ENCODE results near the gene SP140L. TPM values are rescaled to one million over a fixed set of nuclear protein-coding genes. Genes with fewer than 3 reads are reported as not detected.

SP140L gene
- total and polyA plus RNA-seq, 8 donors = 14.7 to 24.9 (median 15.9) TPM

DNA sequence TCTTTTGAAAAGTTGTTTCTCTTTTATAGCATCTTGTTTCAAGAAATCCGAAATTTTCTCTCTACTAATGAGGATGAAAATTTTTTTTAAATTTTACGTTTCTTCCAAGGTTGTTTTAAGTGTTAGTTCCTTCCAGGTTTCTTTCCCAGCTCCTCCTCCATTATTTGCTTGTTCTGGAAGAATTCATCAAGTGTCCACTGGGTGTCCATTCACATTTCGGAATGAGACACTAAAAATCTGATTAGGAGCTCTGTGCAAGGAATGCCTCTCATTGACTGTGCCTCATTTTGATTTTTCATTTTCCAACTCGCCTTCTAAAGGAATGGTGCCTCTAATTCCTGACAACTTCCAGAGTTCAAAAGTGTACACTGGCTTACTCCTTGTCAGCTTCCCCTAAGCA, 95.2 kb downstream of the SP140L start:
- no peak for ATAC-seq
- TF ChIP-seq, protein P1, sequence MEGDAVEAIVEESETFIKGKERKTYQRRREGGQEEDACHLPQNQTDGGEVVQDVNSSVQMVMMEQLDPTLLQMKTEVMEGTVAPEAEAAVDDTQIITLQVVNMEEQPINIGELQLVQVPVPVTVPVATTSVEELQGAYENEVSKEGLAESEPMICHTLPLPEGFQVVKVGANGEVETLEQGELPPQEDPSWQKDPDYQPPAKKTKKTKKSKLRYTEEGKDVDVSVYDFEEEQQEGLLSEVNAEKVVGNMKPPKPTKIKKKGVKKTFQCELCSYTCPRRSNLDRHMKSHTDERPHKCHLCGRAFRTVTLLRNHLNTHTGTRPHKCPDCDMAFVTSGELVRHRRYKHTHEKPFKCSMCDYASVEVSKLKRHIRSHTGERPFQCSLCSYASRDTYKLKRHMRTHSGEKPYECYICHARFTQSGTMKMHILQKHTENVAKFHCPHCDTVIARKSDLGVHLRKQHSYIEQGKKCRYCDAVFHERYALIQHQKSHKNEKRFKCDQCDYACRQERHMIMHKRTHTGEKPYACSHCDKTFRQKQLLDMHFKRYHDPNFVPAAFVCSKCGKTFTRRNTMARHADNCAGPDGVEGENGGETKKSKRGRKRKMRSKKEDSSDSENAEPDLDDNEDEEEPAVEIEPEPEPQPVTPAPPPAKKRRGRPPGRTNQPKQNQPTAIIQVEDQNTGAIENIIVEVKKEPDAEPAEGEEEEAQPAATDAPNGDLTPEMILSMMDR (IDR thresholded peaks at IDR 0.05) = no peak
- intact Hi-C loops (cut with DNase I) = no loop called here
- H3K27me3 ChIP-seq = no peaks in the 10 kb centered on the region
- no peaks in the 10 kb centered on the region for H3K9me3 ChIP-seq
- H3K36me3 ChIP-seq = peaks cover 0 to 16% of the 10 kb centered on the region in 2 donors
- DNase-seq = no peak
- no peak overlapping the region for H3K27ac ChIP-seq
- no peak overlapping the region for H3K4me3 ChIP-seq
- H3K4me1 ChIP-seq = peaks cover 17 to 97% of the 10 kb centered on the region in 2 donors

DNA sequence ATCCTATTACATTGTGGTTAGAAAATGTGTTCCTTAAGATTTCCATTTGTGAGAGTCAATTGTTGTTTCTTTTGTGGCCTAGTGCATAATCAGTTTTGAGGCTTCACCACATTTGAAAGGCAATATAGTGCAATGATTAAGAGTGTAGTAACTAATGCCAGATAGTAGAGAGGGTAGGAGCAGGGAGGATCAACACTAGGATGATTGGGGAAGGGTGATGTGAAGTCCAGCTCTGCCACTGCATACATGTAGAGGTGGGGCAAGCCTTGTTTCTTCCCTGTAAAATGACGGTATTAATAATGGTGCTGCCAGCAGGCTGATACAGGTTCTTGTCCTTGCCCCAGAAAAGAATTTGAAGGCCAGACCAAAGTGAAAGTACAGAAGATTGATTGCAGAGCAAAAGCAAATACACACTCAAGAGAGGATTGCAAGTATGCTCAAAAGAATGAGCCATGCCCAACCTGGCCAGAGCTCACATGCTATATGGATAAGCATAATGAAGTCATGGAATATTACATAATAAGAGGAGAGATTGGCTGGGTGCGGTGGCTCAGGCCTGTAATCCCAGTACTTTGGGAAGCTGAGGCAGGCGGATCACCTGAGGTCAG, 97.0 kb downstream of the SP140L start:
- H3K9me3 ChIP-seq = peaks cover 0 to 3% of the 10 kb centered on the region in 2 donors
- peaks cover 0 to 34% of the 10 kb centered on the region in 2 donors for H3K36me3 ChIP-seq
- intact Hi-C loops (cut with DNase I) = no loop called here
- peak in 1 of 4 donors; percentile 57 for DNase-seq
- no peaks in the 10 kb centered on the region for H3K27me3 ChIP-seq
- H3K4me3 ChIP-seq = no peak overlapping the region
- TF ChIP-seq, protein P1 (IDR thresholded peaks at IDR 0.05) = no peak
- peak; percentile 97 for ATAC-seq
- H3K4me1 ChIP-seq = peaks cover 17 to 87% of the 10 kb centered on the region in 2 donors
- H3K27ac ChIP-seq = peak overlapping the region; percentile 71 to 83

DNA sequence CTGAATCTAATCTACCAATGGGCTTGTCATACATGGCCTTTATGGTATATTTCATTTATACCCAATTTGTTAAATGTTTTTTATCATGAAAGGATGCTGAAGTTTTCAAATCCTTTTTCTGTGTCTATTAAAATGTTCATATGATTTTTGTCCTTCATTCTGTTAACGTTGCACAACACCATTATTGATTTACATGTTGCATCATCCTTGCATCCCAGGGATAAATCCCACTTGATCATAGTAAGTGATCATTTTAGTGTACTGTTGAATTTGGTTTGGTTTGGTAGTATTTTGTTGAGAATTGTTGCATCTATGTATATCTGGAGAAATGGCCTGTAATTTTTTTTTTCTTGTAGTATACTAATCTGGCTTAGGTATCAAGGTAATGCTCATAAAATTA, 98.4 kb downstream of the SP140L start:
- H3K27ac ChIP-seq = peak overlapping the region in 1 of 2 donors; percentile 20
- intact Hi-C loops (cut with DNase I) = no loop called here
- peaks cover 0 to 7% of the 10 kb centered on the region in 2 donors for H3K9me3 ChIP-seq
- TF ChIP-seq, protein P1 (IDR thresholded peaks at IDR 0.05) = no peak
- peaks cover 0 to 46% of the 10 kb centered on the region in 2 donors for H3K36me3 ChIP-seq
- DNase-seq = no peak
- no peak for ATAC-seq
- no peak overlapping the region for H3K4me3 ChIP-seq
- H3K27me3 ChIP-seq = no peaks in the 10 kb centered on the region
- H3K4me1 ChIP-seq = peaks cover 10 to 82% of the 10 kb centered on the region in 2 donors

DNA sequence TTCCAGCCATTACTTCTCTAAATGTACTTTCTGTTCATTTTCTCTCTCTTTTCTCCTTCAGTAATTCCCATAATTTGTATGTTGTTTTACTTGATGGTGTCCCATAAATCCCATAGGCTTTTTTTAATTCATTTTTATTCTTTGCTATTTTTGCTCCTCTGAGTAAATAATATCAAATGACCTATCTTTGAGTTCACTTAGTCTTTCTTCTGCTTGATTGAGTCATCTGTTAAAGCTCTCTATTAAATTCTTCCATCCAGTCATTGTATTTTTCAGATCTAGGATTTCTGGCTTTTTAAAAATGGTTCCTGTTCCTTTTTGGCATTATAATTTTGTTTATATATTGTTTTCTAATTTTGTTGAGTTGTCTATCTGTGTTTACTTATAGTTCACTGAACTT, 102.5 kb downstream of the SP140L start:
- Histone ChIP-seq H3K27ac (no peak overlapping the region), H3K27me3 (no peaks in the 10 kb centered on the region), H3K9me3 (peaks cover 0 to 7% of the 10 kb centered on the region in 2 donors), H3K36me3 (peaks cover 0 to 37% of the 10 kb centered on the region in 2 donors), H3K4me3 (no peak overlapping the region), H3K4me1 (peaks cover 0 to 76% of the 10 kb centered on the region in 2 donors)
- ATAC-seq = no peak
- TF ChIP-seq, protein P1 (IDR thresholded peaks at IDR 0.05) = no peak
- DNase-seq = no peak
- intact Hi-C loops (cut with DNase I) = no loop called here

DNA sequence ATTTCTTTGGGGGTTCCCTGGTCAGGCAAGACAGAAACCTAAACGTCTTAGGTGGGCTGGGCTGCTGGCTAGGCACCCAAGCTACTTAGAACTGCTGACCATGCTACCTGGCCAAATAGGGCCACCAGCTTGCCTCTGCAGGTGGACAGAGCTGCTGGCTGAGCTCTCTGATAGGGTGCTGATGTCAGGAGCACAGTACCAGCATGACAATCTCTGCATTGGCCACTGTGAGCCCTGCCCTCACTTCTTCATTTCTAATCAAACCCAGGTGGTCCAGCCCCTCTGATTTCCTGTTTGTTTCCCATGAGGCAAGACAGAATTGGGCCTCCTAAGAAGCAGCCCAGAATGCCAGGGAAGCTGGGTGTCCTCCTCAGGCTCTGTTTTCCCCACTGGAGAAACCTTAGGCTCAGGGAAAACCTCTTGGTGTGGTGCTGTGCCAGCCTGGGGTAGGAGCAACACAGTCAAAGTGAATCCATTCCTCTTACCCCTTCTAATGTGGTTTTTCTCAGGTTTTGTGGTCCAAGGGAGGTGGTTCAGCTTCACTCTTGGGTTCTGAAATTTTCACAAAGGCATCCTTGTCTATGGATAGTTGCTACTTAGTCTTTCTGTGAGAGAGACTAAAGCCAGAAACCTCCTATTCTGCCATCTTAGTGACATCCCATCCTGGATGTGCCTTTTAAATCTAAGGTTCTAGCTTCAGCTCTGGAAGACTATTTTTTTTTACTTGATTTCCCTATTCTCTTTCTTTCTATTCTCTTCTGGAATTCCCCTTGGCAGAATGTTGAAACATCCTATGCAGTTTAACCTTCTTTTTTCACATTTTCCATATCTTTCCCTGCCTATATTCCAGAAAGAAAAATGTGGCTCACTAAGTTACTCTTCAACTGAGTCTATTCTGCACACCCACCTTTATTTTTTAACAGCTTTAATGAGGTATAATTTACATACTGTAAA, 104.2 kb downstream of the SP140L start:
- H3K4me3 ChIP-seq = no peak overlapping the region
- intact Hi-C loops (cut with DNase I) = no loop called here
- H3K36me3 ChIP-seq = peaks cover 0 to 37% of the 10 kb centered on the region in 2 donors
- ATAC-seq (no peak), DNase-seq (no peak)
- H3K4me1 ChIP-seq = peaks cover 0 to 70% of the 10 kb centered on the region in 2 donors
- TF ChIP-seq, protein P1 (IDR thresholded peaks at IDR 0.05) = no peak
- no peaks in the 10 kb centered on the region for H3K27me3 ChIP-seq
- peak overlapping the region in 1 of 2 donors; percentile 11 for H3K27ac ChIP-seq
- peaks cover 0 to 7% of the 10 kb centered on the region in 2 donors for H3K9me3 ChIP-seq
